IMR-90 (cell line): ENCODE results near the gene LGI4. TPM values are rescaled to one million over a fixed set of nuclear protein-coding genes. Genes with fewer than 3 reads are reported as not detected.

Experiments used
- ATAC-seq: fragments of 200-7000 bp; cut with Tn5 transposase; 2 replicates; pipeline ENCODE4 v1.9.1; 2020; ENCODE audit warnings: low read depth, mild to moderate bottlenecking, moderate library complexity
- BruUV-seq: library from RNA; stranded (reverse); fragments of 400-500 nt; replicated peaks from 2 replicates; lab custom pipeline; 2021; lab: Mats Ljungman, UMichigan
- CTCF ChIA-PET: fragments of 300-600 bp; formaldehyde crosslinking; extraction: SDS; loops from one replicate; lab custom pipeline; 2021; ENCODE audit warnings: antibody characterized with exemption; lab: Yijun Ruan, JAX
- POLR2A ChIA-PET: fragments of 300-600 bp; sonication (Branson Sonifier 250); formaldehyde crosslinking; loops from one replicate; lab custom pipeline; 2022; ENCODE audit warnings: antibody characterized with exemption; ENCODE audit not compliant: unreplicated experiment; lab: Charles Lee
- DNase-seq: peaks from one replicate; pipeline ENCODE4 v3.0.0; 2013
- H2AFZ ChIP-seq: replicated peaks from 2 replicates; pipeline ENCODE3; 2013; ENCODE audit warnings: low read length, mild to moderate bottlenecking; ENCODE audit not compliant: poor library complexity
- H2AK5ac ChIP-seq: 2 replicates; pipeline ENCODE4 v1.6.1; 2013; ENCODE audit warnings: low read depth, low read length, inconsistent platforms
- H2AK9ac ChIP-seq: replicated peaks from 2 replicates; pipeline ENCODE3; 2013; ENCODE audit warnings: mild to moderate bottlenecking, low read depth, low read length, moderate library complexity; ENCODE audit not compliant: poor library complexity
- H2BK120ac ChIP-seq: 2 replicates; pipeline ENCODE4 v1.6.1; 2013; ENCODE audit warnings: low read depth, low read length, inconsistent platforms
- H2BK15ac ChIP-seq: 3 replicates; pipeline ENCODE4 v1.6.1; 2013; ENCODE audit warnings: low read depth, low read length, inconsistent platforms
- H2BK20ac ChIP-seq: 2 replicates; pipeline ENCODE4 v1.6.1; 2013; ENCODE audit warnings: low read depth, mild to moderate bottlenecking, inconsistent platforms, low read length, moderate library complexity
- H2BK5ac ChIP-seq: 2 replicates; pipeline ENCODE4 v1.6.1; 2013; ENCODE audit warnings: mild to moderate bottlenecking, low read depth, low read length, inconsistent platforms; ENCODE audit not compliant: poor library complexity, severe bottlenecking
- H3K14ac ChIP-seq: replicated peaks from 2 replicates; pipeline ENCODE4 v1.6.1; 2013; ENCODE audit warnings: low read depth, low read length, inconsistent platforms
- H3K18ac ChIP-seq: 2 replicates; pipeline ENCODE4 v1.6.1; 2013; ENCODE audit warnings: low read depth, low read length, control low read depth
- H3K23ac ChIP-seq: 2 replicates; pipeline ENCODE4 v1.6.1; 2013; ENCODE audit warnings: low read depth, low read length, inconsistent platforms
- H3K27ac ChIP-seq: 2 replicates; pipeline ENCODE4 v1.5.1; 2013; ENCODE audit warnings: mild to moderate bottlenecking, control low read depth, low read length; ENCODE audit not compliant: insufficient read depth
- H3K27me3 ChIP-seq: 2 replicates; pipeline ENCODE4 v1.6.1; 2013; ENCODE audit warnings: low read length; ENCODE audit not compliant: control insufficient read depth, insufficient read depth
- H3K36me3 ChIP-seq: 2 replicates; pipeline ENCODE4 v1.6.1; 2013; ENCODE audit warnings: low read length, mixed read lengths; ENCODE audit not compliant: control insufficient read depth, insufficient read depth
- H3K4ac ChIP-seq: 2 replicates; pipeline ENCODE4 v1.6.1; 2013; ENCODE audit warnings: low read depth, low read length, inconsistent platforms
- H3K4me1 ChIP-seq: 2 replicates; pipeline ENCODE4 v1.6.1; 2013; ENCODE audit warnings: low read length, mixed read lengths; ENCODE audit not compliant: control insufficient read depth, insufficient read depth
- H3K4me2 ChIP-seq: 2 replicates; pipeline ENCODE4 v1.6.1; 2013; ENCODE audit warnings: low read depth, mild to moderate bottlenecking, control low read depth, low read length, moderate library complexity
- H3K4me3 ChIP-seq: 2 replicates; pipeline ENCODE4 v1.5.1; 2013; ENCODE audit warnings: low read depth, mild to moderate bottlenecking, control low read depth, low read length, moderate library complexity; ENCODE audit not compliant: insufficient read depth
- H3K56ac ChIP-seq: 2 replicates; pipeline ENCODE4 v1.6.1; 2013; ENCODE audit warnings: low read length, inconsistent platforms; ENCODE audit not compliant: insufficient read depth; ENCODE audit errors: extremely low read depth
- H3K79me1 ChIP-seq, 2 experiments: 2 replicates each; pipeline ENCODE4 v1.6.1; 2013; ENCODE audit warnings: low read length in 2 of 2, inconsistent platforms in 1 of 2, low read depth in 1 of 2
- H3K9ac ChIP-seq: 2 replicates; pipeline ENCODE4 v1.6.1; 2013; ENCODE audit warnings: low read depth, low read length, control low read depth
- H3K9me1 ChIP-seq: 2 replicates; pipeline ENCODE4 v1.6.1; 2013; ENCODE audit warnings: low read length, inconsistent platforms; ENCODE audit not compliant: insufficient read depth
- H3K9me3 ChIP-seq: 2 replicates; pipeline ENCODE4 v1.6.1; 2013; ENCODE audit warnings: low read length; ENCODE audit not compliant: control insufficient read depth, insufficient read depth
- H4K20me1 ChIP-seq: 2 replicates; pipeline ENCODE4 v1.6.1; 2013; ENCODE audit warnings: low read length, inconsistent platforms; ENCODE audit not compliant: insufficient read depth
- H4K5ac ChIP-seq: 2 replicates; pipeline ENCODE4 v1.6.1; 2013; ENCODE audit warnings: mild to moderate bottlenecking, low read depth, low read length, control low read depth
- H4K8ac ChIP-seq, 2 experiments: 2 replicates each; pipeline ENCODE4 v1.6.1; 2013; ENCODE audit warnings: low read depth in 2 of 2, low read length in 2 of 2, control low read depth in 1 of 2, inconsistent platforms in 1 of 2
- H4K91ac ChIP-seq: 2 replicates; pipeline ENCODE4 v1.6.1; 2013; ENCODE audit warnings: low read depth, low read length, inconsistent platforms; ENCODE audit not compliant: insufficient read depth
- BHLHE40 ChIP-seq: fragments of 150-350 bp; IDR thresholded peaks from 2 replicates; pipeline ENCODE4 v1.6.1; 2016; ENCODE audit warnings: mild to moderate bottlenecking, low read depth, low read length
- CEBPB ChIP-seq: IDR thresholded peaks from 2 replicates; pipeline ENCODE4 v1.6.1; 2012; ENCODE audit warnings: low read depth, low read length, improper control_type of control experiment
- CHD1 ChIP-seq: IDR thresholded peaks from 2 replicates; pipeline ENCODE4 v1.6.1; 2012; ENCODE audit warnings: low read depth, low read length, improper control_type of control experiment
- CTCF ChIP-seq: conservative IDR thresholded peaks from 2 replicates; pipeline ENCODE4 v1.5.1; 2012; ENCODE audit warnings: mild to moderate bottlenecking, low read depth, low read length, improper control_type of control experiment
- ELK1 ChIP-seq: fragments of 150-350 bp; IDR thresholded peaks from 2 replicates; pipeline ENCODE4 v1.6.1; 2016; ENCODE audit warnings: low read depth, mild to moderate bottlenecking, low read length, moderate library complexity, borderline replicate concordance
- MAZ ChIP-seq: IDR thresholded peaks from 2 replicates; pipeline ENCODE4 v1.6.1; 2012; ENCODE audit warnings: low read depth, mild to moderate bottlenecking, low read length, improper control_type of control experiment, moderate library complexity, borderline replicate concordance
- MXI1 ChIP-seq: IDR thresholded peaks from 2 replicates; pipeline ENCODE4 v1.6.1; 2012; ENCODE audit warnings: low read depth, mild to moderate bottlenecking, low read length, moderate library complexity, borderline replicate concordance
- NFE2L2 ChIP-seq: fragments of 150-350 bp; IDR thresholded peaks from 2 replicates; pipeline ENCODE4 v1.6.1; 2016; ENCODE audit warnings: low read depth, mild to moderate bottlenecking, low read length
- POLR2A ChIP-seq: IDR thresholded peaks from 2 replicates; pipeline ENCODE4 v1.6.1; 2012; ENCODE audit warnings: mild to moderate bottlenecking, low read depth, low read length
- RAD21 ChIP-seq: IDR thresholded peaks from 2 replicates; pipeline ENCODE4 v1.6.1; 2012; ENCODE audit warnings: low read length, improper control_type of control experiment
- RCOR1 ChIP-seq: IDR thresholded peaks from 2 replicates; pipeline ENCODE4 v1.6.1; 2012; ENCODE audit warnings: mild to moderate bottlenecking, low read length, improper control_type of control experiment; ENCODE audit not compliant: insufficient replicate concordance
- SMC3 ChIP-seq: fragments of 150-350 bp; IDR thresholded peaks from 2 replicates; pipeline ENCODE4 v1.6.1; 2016; ENCODE audit warnings: low read depth, mild to moderate bottlenecking, antibody characterized with exemption, low read length, moderate library complexity
- USF2 ChIP-seq: fragments of 150-350 bp; IDR thresholded peaks from 2 replicates; pipeline ENCODE4 v1.6.1; 2017; ENCODE audit warnings: mild to moderate bottlenecking, antibody characterized with exemption, low read length, low read depth
- WGBS, 2 experiments: methylation state at CpG; one replicate each; pipeline versions ENCODE4 v1.1.5 to v1.1.7; 2013; ENCODE audit warnings: missing lambda C conversion rate in 2 of 2; ENCODE audit not compliant: insufficient read length in 1 of 2; ENCODE audit errors: extremely low coverage in 2 of 2; 5-methylcytosine and 5-hydroxymethylcytosine counted together
- dilution Hi-C: fragments of 300-500 bp; cut with HindIII; formaldehyde crosslinking; loops from one replicate; pipeline ENCODE4 v1.14.3; 2018; ENCODE audit warnings: low sequenced_read_pairs; ENCODE audit not compliant: unreplicated experiment
- in situ Hi-C: fragments of 300-500 bp; cut with MboI; formaldehyde crosslinking; loops from 3 replicates; pipeline ENCODE4 v1.14.3; 2019; ENCODE audit warnings: low sequenced_read_pairs, inconsistent platforms, mixed read lengths
- intact Hi-C: fragments of 100-400 bp; cut with micrococcal nuclease; formaldehyde crosslinking; loops from 2 replicates; pipeline ENCODE4 v1.10.0; 2022
- polyA plus RNA-seq, 3 experiments: library from polyadenylated mRNA; depleted of rRNA; stranded (reverse); fragments of >200 nt; gene quantifications; 2 replicates each; pipeline ENCODE4 v1.2.3, GENCODE V29; 2012; ENCODE audit warnings: low replicate concordance in 1 of 3
- total RNA-seq: library from RNA; depleted of rRNA; stranded (reverse); fragments of >200 nt; gene quantifications from 2 replicates; pipeline ENCODE4 v1.2.3, GENCODE V29; 2012

LGI4 gene
- total and polyA plus RNA-seq, 2 of the 4 experiments (the other 2 are of a cell fraction), result 0.10 TPM; not detected in 1

- CTCF ChIA-PET, result no interaction called here
- no peak overlapping the region for H3K14ac ChIP-seq
- peaks cover 5% of the 10 kb centered on the region; the same call in 1 of the 2 replicates for H3K27me3 ChIP-seq
- POLR2A ChIA-PET, result no interaction called here
- no peak overlapping the region for H3K9ac ChIP-seq
- no peak overlapping the region for H2BK20ac ChIP-seq
- H3K4me2 ChIP-seq, result no peak overlapping the region
- H3K79me1 ChIP-seq, result no peaks in the 10 kb centered on the region
- no peak overlapping the region for H3K4me3 ChIP-seq
- H3K9me1 ChIP-seq, result peaks cover 7% of the 10 kb centered on the region
- no peak for TF ChIP-seq CEBPB
- no peak for TF ChIP-seq BHLHE40
- TF ChIP-seq MXI1, result no peak
- TF ChIP-seq NFE2L2, result no peak
- no peak for TF ChIP-seq RAD21
- TF ChIP-seq USF2, result no peak
- TF ChIP-seq RCOR1, result no peak
- no peak for TF ChIP-seq CTCF
- no peak for TF ChIP-seq SMC3
- no peak for TF ChIP-seq ELK1
- no peak for TF ChIP-seq MAZ
- no peak for TF ChIP-seq POLR2A
- TF ChIP-seq CHD1, result no peak
- no peak for DNase-seq
- ATAC-seq, result no peak
- no peak overlapping the region for H3K56ac ChIP-seq
- in situ Hi-C loops (no loop called here), intact Hi-C loops (no loop called here), dilution Hi-C loops (no loop called here)
- H3K9me3 ChIP-seq, result no peaks in the 10 kb centered on the region; the same call in 1 of the 2 replicates
- H3K4me1 ChIP-seq, result peaks cover 3% of the 10 kb centered on the region
- H3K18ac ChIP-seq, result no peak overlapping the region
- no peak overlapping the region for H2AFZ ChIP-seq
- no peak overlapping the region for H2AK9ac ChIP-seq
- 67% methylated on average over 8 of the region's 15 CpGs; no CpG with 5 or more reads in 1 of the 2 experiments for WGBS, 2 experiments
- H2BK5ac ChIP-seq, result no peak overlapping the region
- no peaks in the 10 kb centered on the region for H3K36me3 ChIP-seq
- no peak overlapping the region for H4K5ac ChIP-seq
- no peak overlapping the region for H2BK15ac ChIP-seq
- H2AK5ac ChIP-seq, result no peak overlapping the region
- H3K4ac ChIP-seq, result no peak overlapping the region
- no peaks in the 10 kb centered on the region for H4K20me1 ChIP-seq
- H2BK120ac ChIP-seq, result no peak overlapping the region
- H4K8ac ChIP-seq, result no peak overlapping the region
- no peak overlapping the region for H3K23ac ChIP-seq
- H4K91ac ChIP-seq, result no peak overlapping the region
- H3K27ac ChIP-seq, result no peak overlapping the region
- no TSS peak for BruUV-seq
Observed at GRCh38 chr19:35083691-35084508, 51.0 kb downstream of the LGI4 start.
